Keratinocyte (primary cell): ENCODE data around the gene SPSB4. TPM values are rescaled to one million over a fixed set of nuclear protein-coding genes. Genes with fewer than 3 reads are reported as not detected.

Experiments used
- DNase-seq: peaks from one replicate; pipeline ENCODE4 v3.0.0-alpha.2; 2011; ENCODE audit warnings: low read depth, missing footprints, low spot score
- FAIRE-seq: peaks from 2 replicates; lab custom pipeline; 2011; peaks lifted over from hg19 to GRCh38; lab: Jason Lieb, UNC
- H2AFZ ChIP-seq: 2 replicates; pipeline ENCODE4 v1.6.0; 2012; ENCODE audit warnings: low read length, control low read depth, inconsistent platforms; ENCODE audit not compliant: control insufficient read depth
- H3K27ac ChIP-seq: 2 replicates; pipeline ENCODE4 v1.5.1; 2011; ENCODE audit warnings: low read length; ENCODE audit not compliant: control insufficient read depth, insufficient read depth
- H3K27me3 ChIP-seq: 3 replicates; pipeline ENCODE4 v1.6.0; 2011; ENCODE audit warnings: low read length; ENCODE audit not compliant: control insufficient read depth, insufficient read depth; ENCODE audit errors: extremely low read depth
- H3K36me3 ChIP-seq, 2 experiments: 2 replicates in 1 of 2; 3 replicates in 1 of 2; pipeline ENCODE4 v1.5.1; 2011; ENCODE audit warnings: low read length in 2 of 2, mild to moderate bottlenecking in 1 of 2; ENCODE audit not compliant: control insufficient read depth in 2 of 2, insufficient read depth in 2 of 2; ENCODE audit errors: extremely low read depth in 1 of 2
- H3K4me1 ChIP-seq: 3 replicates; pipeline ENCODE4 v1.5.1; 2011; ENCODE audit warnings: low read length; ENCODE audit not compliant: control insufficient read depth, insufficient read depth; ENCODE audit errors: extremely low read depth
- H3K4me2 ChIP-seq: 3 replicates; pipeline ENCODE4 v1.6.0; 2011; ENCODE audit warnings: low read depth, low read length; ENCODE audit not compliant: control insufficient read depth, insufficient read depth; ENCODE audit errors: extremely low read depth
- H3K4me3 ChIP-seq, 3 experiments: fragments of 200-600 bp in 1 of 3; sonication (generic) in 1 of 3; 2 replicates in 2 of 3; 3 replicates in 1 of 3; pipeline ENCODE4 v1.5.1; 2011 to 2016; ENCODE audit warnings: low read length in 3 of 3, mild to moderate bottlenecking in 3 of 3, control low read depth in 2 of 3, inconsistent platforms in 1 of 3, low read depth in 1 of 3, mixed read lengths in 1 of 3, mixed run types in 1 of 3, moderate library complexity in 1 of 3; ENCODE audit not compliant: control insufficient read depth in 2 of 3, insufficient read depth in 2 of 3; ENCODE audit errors: extremely low read depth in 1 of 3
- H3K79me2 ChIP-seq: 2 replicates; pipeline ENCODE4 v1.6.0; 2012; ENCODE audit warnings: low read length; ENCODE audit not compliant: control insufficient read depth, insufficient read depth
- H3K9ac ChIP-seq: 3 replicates; pipeline ENCODE4 v1.6.0; 2011; ENCODE audit warnings: low read length; ENCODE audit not compliant: control insufficient read depth, insufficient read depth; ENCODE audit errors: extremely low read depth
- H3K9me1 ChIP-seq: 3 replicates; pipeline ENCODE4 v1.6.0; 2011; ENCODE audit warnings: low read length; ENCODE audit not compliant: control insufficient read depth, insufficient read depth; ENCODE audit errors: extremely low read depth
- H3K9me3 ChIP-seq: 2 replicates; pipeline ENCODE4 v1.5.1; 2012; ENCODE audit warnings: low read depth, low read length; ENCODE audit not compliant: control insufficient read depth
- H4K20me1 ChIP-seq: 3 replicates; pipeline ENCODE4 v1.6.0; 2011; ENCODE audit warnings: low read length; ENCODE audit not compliant: control insufficient read depth, insufficient read depth; ENCODE audit errors: extremely low read depth
- EZH2 ChIP-seq: IDR thresholded peaks from one replicate; pipeline ENCODE4 v1.6.1; 2012; ENCODE audit warnings: inconsistent platforms, mild to moderate bottlenecking, low read length, moderate library complexity
- dilution Hi-C: fragments of 300-500 bp; cut with MboI; formaldehyde crosslinking; loops from one replicate; pipeline ENCODE4 v1.7.0; 2020; ENCODE audit warnings: low sequenced_read_pairs; ENCODE audit not compliant: extremely low pct_ligation_motif_present
- polyA plus RNA-seq, 5 experiments: library from polyadenylated mRNA; depleted of rRNA in 3 of 5; stranded (reverse) in 3 of 5; stranded (forward) in 1 of 5; unstranded in 1 of 5; fragments of >200 nt; gene quantifications; 1 replicate in 1 of 5; 2 replicates in 3 of 5; 3 replicates in 1 of 5; pipeline versions ENCODE4 v1.2.1 to v1.2.3, GENCODE V29; 2011 to 2012; ENCODE audit warnings: missing spikeins in 2 of 5, low read depth in 1 of 5, low replicate concordance in 1 of 5
- TF ChIP-seq, protein P1 (sequence below), 3 experiments: IDR thresholded peaks in 1 of 3; conservative IDR thresholded peaks in 1 of 3; optimal IDR thresholded peaks in 1 of 3; 2 replicates in 2 of 3; 3 replicates in 1 of 3; pipeline versions ENCODE3 to v1.5.1; 2011; ENCODE audit warnings: low read length in 3 of 3, mild to moderate bottlenecking in 3 of 3, moderate library complexity in 2 of 3, control low read depth in 1 of 3, inconsistent platforms in 1 of 3; ENCODE audit not compliant: insufficient read depth in 2 of 3; ENCODE audit errors: extremely low read depth in 1 of 3

The SPSB4 gene
- polyA plus RNA-seq, 1 donor (not counting 4 experiments of a cell fraction or from before 2014, with no cell fraction given) = not detected

DNA sequence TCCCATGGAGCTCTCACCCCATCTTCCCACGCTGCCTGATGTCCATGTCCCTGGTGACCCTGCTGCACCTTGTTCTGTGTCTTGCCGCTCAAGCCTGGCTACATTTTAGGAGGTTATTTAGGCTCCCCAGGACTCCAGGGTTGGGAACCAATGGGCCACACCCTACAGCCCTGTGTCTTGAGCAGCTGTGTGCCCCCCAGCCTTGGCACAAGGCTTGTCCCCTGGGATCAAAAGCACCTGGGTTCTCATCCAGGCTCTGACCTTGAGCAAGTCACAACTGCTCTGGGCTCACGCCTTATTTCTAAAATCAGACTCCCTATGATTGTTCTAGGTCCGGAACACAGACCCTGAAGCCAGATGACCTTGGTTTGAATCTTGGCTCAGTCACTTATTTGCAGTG, 14.1 kb downstream of the SPSB4 start:
- H3K27ac ChIP-seq = no peak overlapping the region
- no peak for FAIRE-seq
- H4K20me1 ChIP-seq = no peaks in the 10 kb centered on the region
- no peaks in the 10 kb centered on the region for H3K9me3 ChIP-seq
- H2AFZ ChIP-seq = no peak overlapping the region
- DNase-seq = no peak
- H3K4me3 ChIP-seq = no peak overlapping the region
- no peak overlapping the region for H3K9ac ChIP-seq
- TF ChIP-seq, protein P1, sequence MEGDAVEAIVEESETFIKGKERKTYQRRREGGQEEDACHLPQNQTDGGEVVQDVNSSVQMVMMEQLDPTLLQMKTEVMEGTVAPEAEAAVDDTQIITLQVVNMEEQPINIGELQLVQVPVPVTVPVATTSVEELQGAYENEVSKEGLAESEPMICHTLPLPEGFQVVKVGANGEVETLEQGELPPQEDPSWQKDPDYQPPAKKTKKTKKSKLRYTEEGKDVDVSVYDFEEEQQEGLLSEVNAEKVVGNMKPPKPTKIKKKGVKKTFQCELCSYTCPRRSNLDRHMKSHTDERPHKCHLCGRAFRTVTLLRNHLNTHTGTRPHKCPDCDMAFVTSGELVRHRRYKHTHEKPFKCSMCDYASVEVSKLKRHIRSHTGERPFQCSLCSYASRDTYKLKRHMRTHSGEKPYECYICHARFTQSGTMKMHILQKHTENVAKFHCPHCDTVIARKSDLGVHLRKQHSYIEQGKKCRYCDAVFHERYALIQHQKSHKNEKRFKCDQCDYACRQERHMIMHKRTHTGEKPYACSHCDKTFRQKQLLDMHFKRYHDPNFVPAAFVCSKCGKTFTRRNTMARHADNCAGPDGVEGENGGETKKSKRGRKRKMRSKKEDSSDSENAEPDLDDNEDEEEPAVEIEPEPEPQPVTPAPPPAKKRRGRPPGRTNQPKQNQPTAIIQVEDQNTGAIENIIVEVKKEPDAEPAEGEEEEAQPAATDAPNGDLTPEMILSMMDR (optimal IDR thresholded peaks at IDR 0.05 in 1 of 3, IDR thresholded peaks at IDR 0.05 in 1 of 3, conservative IDR thresholded peaks at IDR 0.05 in 1 of 3; ENCODE audit: extremely low read depth in 1 of 3, insufficient read depth in 2 of 3, low read length in 3 of 3) = no peak
- TF ChIP-seq EZH2 = no peak
- no peaks in the 10 kb centered on the region for H3K27me3 ChIP-seq
- H3K36me3 ChIP-seq = no peaks in the 10 kb centered on the region
- dilution Hi-C loops = no loop called here
- no peak overlapping the region for H3K4me2 ChIP-seq
- no peaks in the 10 kb centered on the region for H3K9me1 ChIP-seq
- no peaks in the 10 kb centered on the region for H3K4me1 ChIP-seq
- H3K79me2 ChIP-seq = no peaks in the 10 kb centered on the region

GRCh38 chr3:141065841-141066805, 15.0 kb downstream of the SPSB4 start:
- Histone ChIP-seq H4K20me1 (no peaks in the 10 kb centered on the region), H3K36me3 (no peaks in the 10 kb centered on the region), H3K4me1 (no peaks in the 10 kb centered on the region), H3K4me3 (no peak overlapping the region), H3K27ac (no peak overlapping the region), H2AFZ (no peak overlapping the region), H3K27me3 (no peaks in the 10 kb centered on the region), H3K9ac (no peak overlapping the region), H3K9me3 (no peaks in the 10 kb centered on the region), H3K4me2 (no peak overlapping the region), H3K79me2 (no peaks in the 10 kb centered on the region), H3K9me1 (no peaks in the 10 kb centered on the region)
- dilution Hi-C loops = no loop called here
- FAIRE-seq = no peak
- DNase-seq = no peak
- TF ChIP-seq, protein P1 (optimal IDR thresholded peaks at IDR 0.05 in 1 of 3, IDR thresholded peaks at IDR 0.05 in 1 of 3, conservative IDR thresholded peaks at IDR 0.05 in 1 of 3; ENCODE audit: extremely low read depth in 1 of 3, insufficient read depth in 2 of 3, low read length in 3 of 3) = no peak
- TF ChIP-seq EZH2 = no peak
